NCI-H82 treated with DMSO at 0.1 percent for 48 hours (cell line): ENCODE results near the gene CATSPERE.
A peak's percentile ranks its signal among the peaks of the same experiment; 100 is the strongest.
"Not testable (repeated sequence)": the region's sequence is repeated elsewhere in the genome, so short reads cannot be mapped to it uniquely, and the experiment has no call there.

Source experiments
- DNase-seq: peaks from one replicate; lab custom pipeline; 2025; ENCODE audit not compliant: unreplicated experiment; lab: John Stamatoyannopoulos, UW

Gene CATSPERE

DNA sequence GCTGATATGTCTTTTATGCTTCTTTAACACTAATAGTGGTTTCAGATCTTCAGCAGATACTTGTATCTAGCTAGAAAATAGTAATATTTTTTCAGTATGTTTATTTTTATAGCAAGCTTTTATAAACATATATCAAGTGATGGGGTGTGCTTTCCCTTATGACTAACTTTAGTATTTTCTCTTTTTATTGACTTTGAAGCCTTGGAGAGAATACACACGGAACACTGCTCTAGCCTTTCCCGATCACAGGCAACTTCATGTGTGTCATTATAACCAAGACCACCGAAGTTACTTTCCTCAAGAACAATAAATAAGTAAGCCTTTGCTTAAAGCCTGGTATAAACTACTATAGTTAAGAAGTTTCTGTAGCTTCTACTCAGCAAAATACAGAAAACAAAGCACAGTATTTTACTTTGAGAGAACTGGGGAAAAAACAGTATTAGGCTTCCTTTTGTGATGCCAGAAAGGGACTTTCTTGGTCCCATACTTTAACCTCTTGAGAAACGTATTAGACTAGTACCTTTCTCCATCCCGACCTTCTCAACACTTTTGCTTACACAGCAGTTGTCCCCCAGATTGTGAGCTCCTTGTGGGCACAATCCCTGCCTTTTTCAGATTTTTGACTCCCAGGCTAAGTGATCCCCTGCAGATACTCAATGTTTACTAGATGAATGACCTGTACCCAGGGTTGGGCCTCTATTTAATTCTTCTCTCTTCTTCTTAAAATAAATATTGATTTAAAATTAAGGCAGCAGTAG lies 12.6 kb upstream of the CATSPERE start:
- no peak for DNase-seq

DNA sequence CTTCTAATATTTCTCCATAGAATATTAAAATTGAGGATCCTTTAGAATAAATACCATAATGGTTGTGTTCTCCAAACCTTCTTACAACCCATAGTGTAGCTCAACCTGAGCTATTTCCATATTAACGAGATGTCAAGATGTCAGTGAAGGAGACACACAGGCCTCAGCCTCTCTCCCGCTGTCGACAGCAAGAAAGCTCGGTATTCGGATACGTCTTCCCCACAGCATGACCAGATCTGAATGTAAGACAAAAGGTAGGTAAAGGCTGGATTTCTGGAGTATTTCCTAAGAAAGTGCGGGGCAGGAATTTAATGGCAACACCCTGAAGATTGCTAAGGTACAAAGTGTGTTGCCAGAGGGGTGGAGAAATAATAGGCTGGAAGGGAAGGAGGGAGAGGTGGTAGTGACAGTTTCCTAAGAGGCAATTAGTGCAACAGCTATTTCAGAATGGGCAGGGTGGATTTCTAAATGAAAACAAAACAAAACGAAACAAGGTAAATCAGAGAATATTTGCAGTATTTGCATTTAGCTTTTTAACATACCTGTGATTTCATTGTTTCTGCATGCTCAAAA lies 11.1 kb upstream of the CATSPERE start:
- no peak for DNase-seq

DNA sequence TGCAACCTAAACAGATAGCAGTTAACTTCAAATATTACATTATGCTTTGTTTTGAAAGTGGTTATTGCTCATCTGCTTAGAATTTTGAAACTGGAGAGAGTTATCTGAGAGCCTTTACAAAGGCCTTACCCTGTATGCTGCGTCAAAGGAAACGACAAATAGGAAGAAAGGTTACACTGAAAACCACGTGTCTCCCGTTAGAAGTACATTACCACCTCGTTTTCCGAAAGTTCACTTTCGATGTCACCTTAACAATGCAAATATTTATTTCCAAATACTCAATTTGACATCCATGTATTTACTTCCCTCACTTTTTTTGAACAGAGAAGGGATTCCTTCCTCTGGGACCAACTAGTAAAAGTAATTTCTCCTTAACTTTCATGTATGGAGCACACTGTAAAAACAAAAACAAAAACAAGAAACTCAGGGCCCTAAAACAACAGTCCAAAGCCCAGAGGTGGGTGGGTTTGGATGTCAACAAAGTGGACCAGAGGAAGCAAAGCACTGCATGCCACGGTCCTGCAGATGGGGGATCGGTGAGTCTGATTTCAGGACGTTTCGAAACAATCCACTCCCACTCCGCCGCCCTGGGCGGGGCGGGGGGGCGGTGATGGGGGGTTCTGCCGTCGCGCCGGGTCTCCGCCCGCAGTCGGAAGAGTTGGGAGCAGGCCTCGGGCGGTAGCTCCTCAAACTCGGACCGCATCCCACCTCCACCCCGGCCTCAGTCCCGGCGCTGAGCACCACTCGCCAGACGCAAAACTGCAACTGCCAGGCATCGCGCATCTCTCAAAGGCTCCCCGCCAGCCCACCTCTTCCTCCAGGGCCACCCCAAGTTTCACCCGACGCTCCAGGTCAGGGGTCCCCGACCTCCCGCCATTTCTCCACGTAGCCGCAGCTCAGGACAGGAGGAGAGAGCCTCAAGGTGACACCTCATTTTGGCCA lies 10.2 kb upstream of the CATSPERE start:
- no peak for DNase-seq

DNA sequence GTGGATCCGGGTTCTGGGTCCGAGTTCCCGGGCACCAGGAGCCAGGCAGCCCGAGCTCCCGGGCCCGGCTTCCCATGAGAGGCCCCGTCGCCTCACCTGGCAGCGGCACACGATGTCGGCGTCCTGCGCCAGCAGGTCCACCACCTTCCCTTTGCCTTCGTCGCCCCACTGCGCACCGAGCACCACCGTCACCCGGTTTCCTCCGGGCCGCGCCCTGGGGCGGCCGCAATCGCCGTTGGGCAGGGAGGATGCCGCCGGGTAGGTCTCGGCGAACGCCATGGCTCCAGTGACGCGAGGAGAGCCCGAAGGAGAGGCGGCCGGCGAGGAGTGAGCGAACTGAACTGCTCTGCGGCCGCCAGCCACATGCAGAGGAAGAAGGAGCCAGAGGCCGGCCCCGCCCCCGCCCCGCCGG lies 9.5 kb upstream of the CATSPERE start, which contains the start of gene ADSS2:
Gene ADSS2, minus strand, starts transcription at position 371 of the 412 bp plus-strand sequence. Its CDS starts 92 bp downstream, at position 279.
- DNase-seq, result no peak

DNA sequence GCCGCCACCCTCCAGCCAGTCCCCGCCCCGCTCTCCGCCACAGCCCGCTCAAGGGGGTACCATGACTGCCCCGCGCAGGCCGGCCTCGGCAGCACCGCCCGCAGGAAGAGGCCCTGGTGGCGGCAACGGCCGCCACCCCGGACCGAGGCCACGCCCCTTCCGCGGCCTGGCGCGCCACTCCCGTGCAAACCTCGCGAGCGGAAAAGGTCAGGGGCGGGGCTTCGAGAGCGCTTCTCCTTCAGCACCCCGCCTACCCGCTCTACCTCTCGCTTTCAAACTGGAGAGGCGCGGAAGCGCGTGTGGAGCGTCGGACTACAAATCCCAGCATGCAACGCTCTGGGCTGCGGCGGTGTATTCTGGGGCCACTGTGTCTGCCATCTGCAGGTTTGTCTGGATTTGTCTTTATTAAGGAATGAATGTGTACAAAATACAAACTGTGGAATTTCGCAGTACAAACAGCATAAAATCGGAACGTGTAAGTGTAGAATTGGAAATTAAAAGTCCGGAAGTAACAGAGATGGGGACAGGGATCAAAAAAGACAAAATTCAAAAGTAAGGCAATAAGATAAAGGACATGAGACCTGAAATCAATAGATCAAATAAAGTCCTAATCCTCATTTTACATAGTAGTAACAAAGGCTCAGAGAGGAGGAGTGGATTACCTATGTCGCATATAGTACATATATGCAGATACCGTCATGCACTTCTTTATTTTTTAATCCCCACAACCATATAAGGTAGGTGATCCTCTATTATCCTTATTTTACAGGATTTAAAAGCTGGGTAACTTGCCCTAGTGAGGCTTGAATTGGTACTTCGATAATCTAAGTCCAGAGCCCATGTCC lies 8.9 kb upstream of the CATSPERE start:
- peak; percentile 99 for DNase-seq

DNA sequence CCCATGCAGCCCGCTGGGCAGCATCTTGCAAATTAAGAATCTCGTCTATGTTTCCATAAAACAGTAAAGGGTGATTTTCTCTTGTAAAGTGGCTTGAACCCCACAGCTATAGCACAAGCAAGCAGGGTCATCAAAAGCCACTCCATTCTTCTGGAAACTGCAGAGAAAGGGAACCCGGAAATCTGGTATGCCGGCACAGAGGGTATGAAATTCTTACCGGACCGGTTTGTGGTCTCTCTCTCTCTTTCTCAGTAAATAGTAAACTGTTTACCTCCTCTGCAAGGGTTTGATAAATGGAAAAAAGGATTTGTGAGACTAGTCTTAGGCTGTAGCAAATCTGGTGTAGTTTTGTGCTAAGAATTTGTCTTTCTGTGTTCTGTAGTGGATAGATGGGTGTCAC lies 6.7 kb upstream of the CATSPERE start:
- no peak for DNase-seq

DNA sequence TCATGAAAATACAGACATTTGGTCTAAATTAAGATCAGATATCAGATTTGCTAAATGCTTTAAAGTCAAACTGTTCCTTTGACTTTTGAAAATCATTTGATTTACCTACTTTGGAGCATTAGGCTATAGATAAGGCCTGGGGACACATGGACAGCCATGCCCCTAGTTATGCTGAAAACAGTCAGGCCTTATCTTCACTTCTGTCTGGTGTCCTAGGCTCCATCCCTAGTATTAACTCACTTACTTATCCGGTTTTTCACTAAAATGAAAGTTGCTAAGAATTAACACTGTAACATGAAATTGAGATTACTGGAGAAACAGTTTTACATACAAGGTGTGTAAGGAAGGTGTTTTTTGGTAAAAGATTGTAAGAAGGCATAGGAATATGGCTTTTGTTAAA lies 4.5 kb upstream of the CATSPERE start:
- peak; percentile 43 for DNase-seq

DNA sequence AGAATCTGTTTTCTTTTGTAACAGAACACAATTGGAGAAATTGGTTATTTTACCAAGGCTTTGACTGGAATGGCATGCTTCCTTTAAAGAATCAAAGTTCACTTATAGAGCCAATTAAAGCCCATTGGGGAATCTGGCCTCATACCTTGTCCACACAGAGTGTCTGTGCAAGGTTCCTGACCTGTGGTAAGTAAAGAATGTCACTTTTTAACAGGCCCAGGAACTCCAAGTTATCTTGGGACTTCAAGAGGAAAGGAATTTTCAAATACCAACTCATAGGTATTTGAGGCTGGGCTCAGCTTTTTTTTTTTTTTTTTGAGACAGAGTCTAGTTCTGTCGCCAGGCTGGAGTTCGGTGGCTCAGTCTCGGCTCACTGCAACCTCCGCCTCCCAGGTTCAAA lies 2.3 kb upstream of the CATSPERE start:
- no peak for DNase-seq

DNA sequence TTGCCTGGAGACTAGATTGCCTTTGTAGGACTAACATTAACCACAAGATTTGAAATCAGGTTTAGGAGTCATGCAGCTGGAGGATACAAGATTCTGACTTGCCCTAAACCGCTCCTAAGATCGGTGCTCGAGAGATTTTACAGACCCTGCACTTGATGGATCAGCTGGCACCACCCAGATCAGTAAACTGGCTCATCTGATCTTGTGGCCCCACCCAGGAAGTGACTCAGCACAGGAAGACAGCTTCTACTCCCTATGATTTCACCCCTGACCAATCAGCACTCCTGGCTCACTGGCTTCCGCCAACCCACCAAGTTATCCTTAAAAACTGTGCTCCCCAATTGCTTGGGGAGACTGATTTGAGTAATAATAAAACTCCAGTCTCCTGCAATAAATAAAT lies 876 bp upstream of the CATSPERE start:
- no peak for DNase-seq

DNA sequence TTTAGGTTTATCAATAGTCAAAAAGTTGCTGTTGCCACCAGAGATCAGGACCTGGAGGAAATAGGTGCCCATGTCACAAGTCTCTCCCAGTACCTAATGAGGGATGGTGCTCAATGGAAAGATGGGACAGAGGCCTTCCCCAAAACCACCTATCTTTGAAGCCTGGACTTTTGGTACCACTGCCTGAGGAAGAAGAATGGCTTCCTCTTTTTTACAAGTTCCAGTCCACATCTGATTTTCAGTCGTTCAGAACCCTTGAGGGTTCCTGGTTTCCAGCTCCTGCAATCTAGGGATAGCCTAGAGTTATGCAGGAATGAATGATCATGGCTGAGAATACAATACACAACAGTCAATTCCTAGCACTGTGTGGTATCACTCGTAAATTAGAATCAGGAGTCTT lies 5.7 kb downstream of the CATSPERE start:
- DNase-seq, result no peak

DNA sequence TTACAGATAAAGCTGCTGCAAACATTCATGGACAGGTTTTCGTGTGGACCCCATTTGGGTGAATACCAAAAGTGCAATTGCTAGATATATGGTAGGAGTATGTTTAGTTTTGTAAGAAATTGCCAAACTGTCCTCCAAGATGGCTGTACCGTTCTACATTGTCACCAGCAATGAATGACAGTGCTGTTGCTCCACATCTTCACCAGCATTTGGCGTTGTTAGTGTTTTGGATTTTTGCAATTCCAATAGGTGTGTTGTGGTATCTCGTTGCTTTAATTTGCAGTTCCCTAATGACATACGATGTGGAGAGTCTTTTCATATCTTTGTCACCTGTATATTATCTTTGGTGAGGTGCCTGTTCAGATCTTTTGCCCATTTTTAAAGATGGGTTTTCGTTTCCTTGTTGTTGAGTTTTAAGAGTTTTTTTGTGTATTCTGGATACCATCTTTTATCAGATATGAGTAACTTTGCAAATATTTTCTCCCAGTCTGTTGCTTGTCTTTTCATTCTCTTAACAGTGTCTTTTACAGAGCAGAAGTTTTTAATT lies 12.1 kb downstream of the CATSPERE start:
- no peak for DNase-seq

DNA sequence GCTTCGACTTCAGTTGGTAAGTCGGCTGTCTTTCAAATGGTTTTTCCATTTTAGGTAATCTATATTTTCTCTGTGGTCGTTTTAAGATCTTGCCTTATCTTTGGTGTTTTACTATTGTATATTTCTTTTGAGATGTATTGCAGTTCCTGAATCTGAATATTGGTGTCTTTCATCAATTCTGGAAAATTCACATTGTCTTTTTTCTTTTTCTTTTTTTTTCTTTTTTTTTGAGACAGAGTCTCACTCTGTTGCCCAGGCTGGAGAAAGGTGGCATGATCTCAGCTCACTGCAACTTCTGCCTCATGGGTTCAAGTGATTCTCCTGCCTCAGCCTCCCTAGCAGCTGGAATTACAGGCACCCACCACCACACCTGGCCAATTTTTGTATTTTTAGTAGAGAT lies 23.9 kb downstream of the CATSPERE start:
- not testable (repeated sequence) for DNase-seq

DNA sequence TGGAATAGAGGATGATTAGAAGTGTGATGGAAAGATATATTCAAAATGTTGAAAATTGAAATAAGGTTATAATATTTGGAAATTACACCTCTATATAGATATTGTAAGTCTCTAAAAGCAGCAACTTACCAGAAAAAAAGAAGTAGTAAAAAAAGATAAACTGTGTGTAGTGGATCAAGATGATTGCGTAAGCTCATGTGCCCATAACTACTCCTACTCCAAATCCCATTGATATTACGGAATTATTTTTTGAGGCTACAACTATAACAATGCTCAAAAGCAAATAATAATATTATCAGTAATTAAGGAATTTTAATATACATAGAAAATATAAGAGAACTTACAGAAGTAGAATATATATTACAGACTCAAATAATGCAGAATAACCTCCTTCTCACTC lies 33.6 kb downstream of the CATSPERE start:
- DNase-seq, result no peak

DNA sequence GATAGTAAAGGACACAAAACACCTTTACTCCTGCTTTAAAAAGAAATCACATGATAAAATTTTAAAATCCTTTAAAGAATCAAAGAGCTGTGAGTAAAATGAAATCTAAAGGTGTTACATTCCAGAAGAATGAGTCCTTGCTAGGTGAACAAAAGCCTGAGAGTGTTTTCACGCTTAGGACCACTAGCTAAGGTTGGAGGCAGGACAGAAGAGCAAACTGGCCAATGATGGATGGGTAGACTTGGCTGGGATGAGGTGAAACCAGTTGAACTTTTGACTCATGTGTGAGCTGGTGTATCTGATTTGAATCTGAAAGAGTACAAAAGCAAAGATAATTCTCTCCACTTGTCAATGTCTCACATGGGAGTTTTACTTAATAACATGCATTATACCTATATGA lies 35.1 kb downstream of the CATSPERE start:
- no peak for DNase-seq

DNA sequence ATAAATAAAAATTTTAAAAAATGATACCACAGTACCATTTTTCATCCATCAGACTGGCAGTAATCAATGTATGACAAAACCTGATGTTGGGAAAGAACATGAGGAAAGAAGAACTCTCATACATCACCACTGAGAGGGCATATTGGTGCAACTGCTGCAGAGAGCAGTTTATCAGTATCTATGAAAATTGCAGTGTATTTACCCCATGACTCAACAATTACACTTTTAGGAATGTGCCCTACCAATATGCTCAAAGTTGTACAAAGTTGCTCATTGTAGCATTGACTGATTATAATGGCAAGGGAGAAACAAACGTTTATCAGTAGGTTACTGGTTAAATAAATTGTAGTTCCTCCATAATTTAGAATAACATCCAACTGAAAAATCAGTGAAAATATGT lies 36.7 kb downstream of the CATSPERE start:
- DNase-seq, result no peak

DNA sequence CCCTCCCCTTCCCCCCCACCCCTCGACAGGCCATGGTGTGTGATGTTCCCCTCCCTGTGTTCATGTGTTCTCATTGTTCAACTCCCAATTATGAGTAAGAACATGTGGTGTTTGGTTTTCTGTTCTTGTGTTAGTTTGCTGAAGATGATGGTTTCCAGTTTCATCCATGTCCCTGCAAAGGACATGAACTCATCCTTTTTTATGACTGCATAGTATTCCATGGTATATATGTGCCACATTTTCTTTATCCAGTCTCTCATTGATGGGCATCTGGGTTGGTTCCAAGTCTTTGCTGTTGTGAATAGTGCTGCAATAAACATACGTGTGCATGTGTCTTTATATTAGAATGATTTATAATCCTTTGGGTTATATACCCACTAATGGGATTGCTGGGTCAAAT lies 38.4 kb downstream of the CATSPERE start:
- DNase-seq, result not testable (repeated sequence)

DNA sequence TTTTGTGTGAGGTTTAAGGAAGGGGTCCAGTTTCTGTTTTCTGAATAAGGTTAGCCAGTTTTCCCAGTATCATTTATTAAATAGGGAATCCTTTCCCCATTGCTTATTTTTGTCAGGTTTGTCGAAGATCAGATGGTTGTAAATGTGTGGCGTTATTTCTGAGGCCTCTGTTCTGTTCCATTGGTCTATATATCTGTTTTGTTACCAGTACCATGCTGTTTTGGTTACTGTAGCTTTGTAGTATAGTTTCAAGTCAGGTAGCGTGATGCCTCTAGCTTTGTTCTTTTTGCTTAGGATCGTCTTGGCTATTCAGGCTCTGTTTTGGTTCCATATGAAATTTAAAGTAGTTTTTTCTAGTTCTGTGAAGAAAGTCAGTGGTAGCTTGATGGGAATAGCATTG lies 39.4 kb downstream of the CATSPERE start:
- DNase-seq, result not testable (repeated sequence)

DNA sequence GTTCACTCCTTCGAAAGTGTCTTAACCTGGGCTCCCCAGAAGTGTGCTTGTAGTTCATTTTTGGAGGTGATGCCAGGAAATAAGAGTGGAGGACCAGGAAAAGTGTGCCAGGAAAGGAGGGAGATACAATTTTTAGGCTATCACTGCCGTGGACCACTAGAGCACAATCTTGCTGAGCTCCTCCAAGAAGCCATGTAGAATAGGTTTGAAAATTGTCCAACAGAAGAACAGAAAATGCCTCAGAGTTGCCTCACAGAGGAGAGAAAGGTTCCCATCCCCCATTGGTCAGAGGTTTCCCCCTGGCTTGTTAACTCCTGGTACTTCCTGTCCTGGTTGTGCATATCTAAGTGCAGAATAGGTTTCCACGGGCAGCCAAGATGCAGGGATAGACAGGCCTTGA lies 41.6 kb downstream of the CATSPERE start:
- DNase-seq, result no peak

DNA sequence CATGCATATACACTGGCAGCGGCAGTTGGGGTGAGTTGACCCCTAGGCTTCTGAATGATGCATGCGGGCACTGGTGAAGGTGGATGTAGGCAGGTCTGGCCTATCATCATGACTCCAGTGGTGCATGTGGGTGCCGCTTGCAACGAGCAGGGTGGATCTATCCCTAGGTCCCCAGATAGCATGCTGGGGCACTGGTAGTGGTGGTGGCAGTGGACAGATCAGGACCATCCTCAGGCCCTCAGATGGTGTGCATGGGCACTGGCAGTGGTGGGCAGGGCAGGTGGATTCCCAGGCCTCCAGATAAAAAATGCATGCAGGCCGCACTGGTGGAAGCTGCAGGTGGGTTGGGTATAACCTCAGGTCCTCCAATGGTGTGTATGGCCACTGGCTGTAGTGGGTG lies 52.4 kb downstream of the CATSPERE start:
- DNase-seq, result no peak

DNA sequence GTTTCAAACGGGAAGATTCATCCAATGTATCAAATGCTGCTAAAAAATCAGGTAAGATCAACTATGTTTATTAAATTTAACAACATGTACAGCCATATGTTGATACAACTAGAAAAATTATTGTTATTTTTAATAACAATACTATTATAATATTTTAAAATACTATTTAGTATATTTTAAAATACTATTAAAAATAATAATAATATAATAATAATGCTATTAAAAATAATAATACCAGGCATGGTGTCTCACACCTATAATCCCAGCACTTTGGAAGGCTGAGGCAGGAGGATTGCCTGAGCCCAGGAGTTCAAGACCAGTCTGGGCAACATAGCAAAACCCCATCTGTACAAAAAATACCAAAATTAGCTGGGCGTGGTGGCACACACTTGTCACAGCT lies 54.6 kb downstream of the CATSPERE start:
- DNase-seq, result no peak

DNA sequence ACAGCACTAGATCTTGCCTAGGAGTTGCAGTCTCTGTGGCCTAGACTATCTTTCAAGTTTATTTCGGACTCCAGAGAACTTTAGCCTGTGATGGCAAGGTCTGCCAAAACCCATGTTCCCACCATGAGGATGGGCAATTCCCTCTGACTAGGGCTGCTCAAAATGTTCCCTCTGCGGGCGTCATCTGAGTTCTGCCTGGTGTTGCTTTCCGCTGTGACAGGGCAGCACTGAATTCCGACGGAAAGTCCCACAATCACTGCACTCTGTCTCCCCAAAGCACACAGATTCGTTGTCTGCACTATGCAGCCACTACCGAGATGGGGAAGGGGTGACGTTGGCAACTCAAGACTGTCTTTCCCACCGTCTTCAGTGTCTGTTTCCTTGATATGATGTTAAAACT lies 75.2 kb downstream of the CATSPERE start:
- DNase-seq, result no peak
